CD4-positive, CD25-positive, alpha-beta regulatory T cell (primary cell): ENCODE measurements around the gene PCDHGA1. TPM values are rescaled to one million over a fixed set of nuclear protein-coding genes. Genes with fewer than 3 reads are reported as not detected.
"Not testable (repeated sequence)": the region's sequence is repeated elsewhere in the genome, so short reads cannot be mapped to it uniquely, and the experiment has no call there.

Experiments used
- ATAC-seq, 2 donors: fragments of 150-1000 bp; cut with Tn5 transposase; one replicate each; pipeline ENCODE4 v1.10.0; 2021; ENCODE audit warnings: low read depth in 2 of 2, moderate number of reproducible peaks in 2 of 2, moderate library complexity in 1 of 2
- DNase-seq, 3 donors: peaks; one replicate each; pipeline versions ENCODE4 v3.0.0 to v3.0.0-alpha.2; 2012 to 2022; ENCODE audit warnings: mixed read lengths in 1 of 3
- H3K27ac ChIP-seq: one replicate; pipeline ENCODE4 v1.7.0; 2013; ENCODE audit warnings: mild to moderate bottlenecking, low read length; ENCODE audit not compliant: insufficient read depth, poor library complexity, severe bottlenecking
- H3K27me3 ChIP-seq: one replicate; pipeline ENCODE4 v1.7.0; 2013; ENCODE audit warnings: low read length; ENCODE audit not compliant: control insufficient read depth, insufficient read depth
- H3K36me3 ChIP-seq: one replicate; pipeline ENCODE4 v1.7.0; 2013; ENCODE audit warnings: mild to moderate bottlenecking, low read length, moderate library complexity; ENCODE audit not compliant: control insufficient read depth, insufficient read depth
- H3K4me1 ChIP-seq: 2 replicates; pipeline ENCODE4 v1.7.0; 2013; ENCODE audit warnings: mild to moderate bottlenecking, low read length; ENCODE audit not compliant: insufficient read depth, control insufficient read depth, poor library complexity, severe bottlenecking
- H3K4me3 ChIP-seq: one replicate; pipeline ENCODE4 v1.7.0; 2013; ENCODE audit warnings: low read depth, mild to moderate bottlenecking, low read length, moderate library complexity
- H3K9me3 ChIP-seq, 2 experiments: 1 replicate in 1 of 2; 2 replicates in 1 of 2; pipeline ENCODE4 v1.7.0; 2013; ENCODE audit warnings: low read length in 2 of 2, mild to moderate bottlenecking in 1 of 2, moderate library complexity in 1 of 2; ENCODE audit not compliant: control insufficient read depth in 2 of 2
- H3K27ac Mint-ChIP-seq, 3 donors: one replicate each; pipeline ENCODE4 v1.8.0; 2020 to 2022; ENCODE audit warnings: mild to moderate bottlenecking in 3 of 3, mixed read lengths in 3 of 3, moderate library complexity in 2 of 3
- H3K27me3 Mint-ChIP-seq: one replicate; pipeline ENCODE4 v1.8.0; 2022; ENCODE audit warnings: mild to moderate bottlenecking, mixed read lengths
- H3K36me3 Mint-ChIP-seq: one replicate; pipeline ENCODE4 v1.8.0; 2020; ENCODE audit warnings: mixed read lengths
- H3K4me1 Mint-ChIP-seq, 4 donors: one replicate each; pipeline ENCODE4 v1.8.0; 2020 to 2022; ENCODE audit warnings: mixed read lengths in 4 of 4, mild to moderate bottlenecking in 1 of 4
- H3K4me3 Mint-ChIP-seq, 4 donors: one replicate each; pipeline ENCODE4 v1.8.0; 2020 to 2022; ENCODE audit warnings: mild to moderate bottlenecking in 4 of 4, mixed read lengths in 4 of 4, moderate library complexity in 3 of 4
- H3K9me3 Mint-ChIP-seq, 7 donors: one replicate each; pipeline ENCODE4 v1.8.0; 2020 to 2022; ENCODE audit warnings: mixed read lengths in 7 of 7, mild to moderate bottlenecking in 3 of 7, moderate library complexity in 2 of 7
- polyA plus RNA-seq, 4 donors: library from polyadenylated mRNA; unstranded; fragments of 300-500 nt; fragmentation: Illumina TruSeq; gene quantifications; one replicate each; pipeline ENCODE4 v1.2.3, GENCODE V29; 2021
- total RNA-seq: library from RNA; stranded (reverse); gene quantifications from one replicate; pipeline ENCODE4 v1.2.3, GENCODE V29; 2022

Gene PCDHGA1
- total and polyA plus RNA-seq, 5 donors from 2014 or later, result 0.06 to 0.10 TPM; not detected in 3

DNA sequence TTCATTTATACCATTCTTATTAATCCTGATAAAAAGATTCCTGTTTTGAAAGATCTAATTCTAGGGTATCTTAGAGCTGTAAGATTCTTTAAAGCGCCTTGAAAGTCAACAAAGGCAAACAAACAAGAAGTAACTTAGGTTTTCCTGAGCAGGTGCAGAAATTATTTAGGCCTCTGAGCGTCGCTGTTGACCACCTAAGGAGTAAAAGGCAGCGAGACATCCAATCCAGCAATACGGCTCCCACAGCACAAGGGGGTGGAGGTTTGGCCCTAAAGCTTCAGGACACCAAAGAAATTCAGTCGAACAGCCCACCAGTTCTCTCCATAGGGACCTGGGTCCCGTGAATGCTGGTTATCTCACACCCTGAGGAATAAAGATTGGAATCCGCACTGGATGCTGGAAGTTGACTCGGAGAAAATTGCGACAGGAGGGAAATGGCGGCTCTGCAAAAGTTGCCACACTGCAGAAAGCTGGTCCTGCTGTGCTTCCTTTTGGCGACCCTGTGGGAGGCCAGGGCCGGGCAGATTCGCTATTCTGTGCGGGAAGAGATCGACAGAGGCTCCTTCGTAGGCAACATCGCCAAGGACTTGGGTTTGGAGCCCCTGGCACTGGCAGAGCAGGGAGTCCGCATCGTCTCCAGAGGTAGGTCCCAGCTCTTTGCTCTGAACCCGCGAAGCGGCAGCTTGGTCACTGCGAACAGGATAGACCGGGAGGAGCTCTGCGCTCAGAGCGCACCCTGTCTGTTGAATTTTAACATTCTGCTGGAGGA lies 8.4 kb downstream of the PCDHGA1 start, which contains the start of gene PCDHGA2:
Gene PCDHGA2, plus strand, starts transcription at position 223 of the 769 bp plus-strand sequence.
- H3K27me3 ChIP-seq, result peaks cover 21% of the 10 kb centered on the region

DNA sequence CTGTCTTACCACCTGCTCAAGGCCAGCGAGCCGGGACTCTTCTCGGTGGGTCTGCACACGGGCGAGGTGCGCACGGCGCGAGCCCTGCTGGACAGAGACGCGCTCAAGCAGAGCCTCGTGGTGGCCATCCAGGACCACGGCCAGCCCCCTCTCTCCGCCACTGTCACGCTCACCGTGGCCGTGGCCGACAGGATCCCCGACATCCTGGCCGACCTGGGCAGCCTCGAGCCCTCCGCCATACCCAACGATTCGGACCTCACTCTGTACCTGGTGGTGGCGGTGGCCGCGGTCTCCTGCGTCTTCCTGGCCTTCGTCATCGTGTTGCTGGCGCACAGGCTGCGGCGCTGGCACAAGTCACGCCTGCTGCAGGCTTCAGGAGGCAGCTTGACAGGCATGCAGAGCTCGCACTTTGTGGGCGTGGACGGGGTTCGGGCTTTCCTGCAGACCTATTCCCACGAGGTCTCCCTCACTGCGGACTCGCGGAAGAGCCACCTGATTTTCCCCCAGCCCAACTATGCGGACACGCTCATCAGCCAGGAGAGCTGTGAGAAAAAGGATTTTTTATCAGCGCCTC lies 10.6 kb downstream of the PCDHGA1 start:
- Mint-ChIP-seq H3K27me3 (peaks cover 57% of the 10 kb centered on the region), H3K9me3 (peaks cover 9 to 74% (median 27%) of the 10 kb centered on the region in 7 donors)
- H3K36me3 Mint-ChIP-seq, H3K4me3 ChIP-seq, H3K27ac ChIP-seq, H3K36me3 ChIP-seq, H3K4me1 Mint-ChIP-seq, H3K4me1 ChIP-seq, H3K27ac Mint-ChIP-seq, ATAC-seq, DNase-seq, H3K4me3 Mint-ChIP-seq: not testable (repeated sequence)
- peaks cover 52 to 53% of the 10 kb centered on the region in 2 experiments for H3K9me3 ChIP-seq
- H3K27me3 ChIP-seq, result peaks cover 18% of the 10 kb centered on the region

More for the DNA sequence above, 8.4 kb downstream of the PCDHGA1 start, which contains the start of gene PCDHGA2:
- Histone ChIP-seq H3K36me3 (no peaks in the 10 kb centered on the region), H3K4me3 (no peak within 1 kb of the TSS), H3K4me1 (no peaks in the 10 kb centered on the region), H3K27ac (no peak within 1 kb of the TSS), H3K9me3 (peaks cover 50 to 63% of the 10 kb centered on the region in 2 experiments)
- H3K4me3 Mint-ChIP-seq, result peak within 1 kb of the TSS in 1 of 4 donors; percentile 11
- no peaks in the 10 kb centered on the region for H3K4me1 Mint-ChIP-seq
- peaks cover 3% of the 10 kb centered on the region for H3K36me3 Mint-ChIP-seq
- no peak for ATAC-seq
- H3K27ac Mint-ChIP-seq, result no peak within 1 kb of the TSS
- peaks cover 7 to 72% (median 33%) of the 10 kb centered on the region in 7 donors for H3K9me3 Mint-ChIP-seq
- peaks cover 64% of the 10 kb centered on the region for H3K27me3 Mint-ChIP-seq
- no peak for DNase-seq

- Histone ChIP-seq H3K4me1 (no peaks in the 10 kb centered on the region), H3K4me3 (no peak overlapping the region), H3K9me3 (peaks cover 36 to 49% of the 10 kb centered on the region in 2 experiments), H3K27me3 (peaks cover 9% of the 10 kb centered on the region), H3K36me3 (no peaks in the 10 kb centered on the region), H3K27ac (no peak overlapping the region)
- H3K9me3 Mint-ChIP-seq, result peaks cover 7 to 61% (median 22%) of the 10 kb centered on the region in 7 donors
- no peak overlapping the region for H3K27ac Mint-ChIP-seq
- no peaks in the 10 kb centered on the region for H3K4me1 Mint-ChIP-seq
- ATAC-seq (no peak), DNase-seq (no peak)
- H3K36me3 Mint-ChIP-seq, result peaks cover 6% of the 10 kb centered on the region
- H3K4me3 Mint-ChIP-seq, result no peak overlapping the region
- peaks cover 54% of the 10 kb centered on the region for H3K27me3 Mint-ChIP-seq
Observed at GRCh38 chr5:141342773-141343172, 12.5 kb downstream of the PCDHGA1 start.

- Mint-ChIP-seq H3K27ac (no peak within 1 kb of the TSS), H3K9me3 (peaks cover 7 to 55% (median 22%) of the 10 kb centered on the region in 7 donors), H3K36me3 (peaks cover 6% of the 10 kb centered on the region), H3K27me3 (peaks cover 48% of the 10 kb centered on the region), H3K4me1 (no peaks in the 10 kb centered on the region), H3K4me3 (peak within 1 kb of the TSS in 2 of 4 donors; percentile 41 to 56)
- no peak within 1 kb of the TSS for H3K4me3 ChIP-seq
- no peaks in the 10 kb centered on the region for H3K36me3 ChIP-seq
- ATAC-seq (no peak), DNase-seq (peak in 1 of 3 donors; percentile 38)
- H3K4me1 ChIP-seq, result no peaks in the 10 kb centered on the region
- H3K9me3 ChIP-seq, result peaks cover 32 to 43% of the 10 kb centered on the region in 2 experiments
- no peak within 1 kb of the TSS for H3K27ac ChIP-seq
- H3K27me3 ChIP-seq, result peaks cover 9% of the 10 kb centered on the region
Observed at GRCh38 chr5:141343242-141343952, 13.1 kb downstream of the PCDHGA1 start, which contains the start of gene PCDHGA3. Gene PCDHGA3, plus strand, starts transcription at chr5:141343829. Its CDS starts 205 bp downstream, at chr5:141344034.

- H3K4me3 Mint-ChIP-seq, result peak overlapping the region in 2 of 4 donors; percentile 41 to 56
- no peaks in the 10 kb centered on the region for H3K36me3 ChIP-seq
- ATAC-seq (no peak), DNase-seq (no peak)
- peaks cover 7% of the 10 kb centered on the region for H3K27me3 ChIP-seq
- peaks cover 25 to 36% of the 10 kb centered on the region in 2 experiments for H3K9me3 ChIP-seq
- H3K9me3 Mint-ChIP-seq, result peaks cover 8 to 56% (median 22%) of the 10 kb centered on the region in 7 donors
- H3K27me3 Mint-ChIP-seq, result peaks cover 45% of the 10 kb centered on the region
- H3K4me1 ChIP-seq, result no peaks in the 10 kb centered on the region
- no peak overlapping the region for H3K4me3 ChIP-seq
- H3K27ac Mint-ChIP-seq, result no peak overlapping the region
- H3K4me1 Mint-ChIP-seq, result no peaks in the 10 kb centered on the region
- H3K27ac ChIP-seq, result no peak overlapping the region
- peaks cover 6% of the 10 kb centered on the region for H3K36me3 Mint-ChIP-seq
Observed at GRCh38 chr5:141343953-141344463, 13.7 kb downstream of the PCDHGA1 start.

DNA sequence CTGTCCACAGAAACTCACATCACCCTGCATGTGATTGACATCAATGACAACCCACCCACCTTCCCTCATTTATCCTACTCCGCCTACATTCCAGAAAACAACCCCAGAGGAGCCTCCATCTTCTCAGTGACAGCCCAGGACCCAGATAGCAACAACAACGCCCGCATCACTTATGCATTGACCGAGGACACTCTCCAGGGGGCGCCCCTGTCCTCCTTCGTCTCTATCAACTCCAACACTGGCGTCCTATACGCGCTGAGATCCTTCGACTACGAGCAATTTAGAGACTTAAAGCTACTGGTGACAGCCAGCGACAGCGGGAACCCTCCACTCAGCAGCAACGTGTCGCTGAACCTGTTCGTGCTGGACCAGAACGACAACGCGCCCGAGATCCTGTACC lies 15.0 kb downstream of the PCDHGA1 start:
- Histone ChIP-seq H3K9me3 (peaks cover 19 to 28% of the 10 kb centered on the region in 2 experiments), H3K27me3 (peaks cover 9% of the 10 kb centered on the region), H3K36me3 (no peaks in the 10 kb centered on the region), H3K4me1 (no peaks in the 10 kb centered on the region), H3K27ac (no peak overlapping the region), H3K4me3 (no peak overlapping the region)
- H3K9me3 Mint-ChIP-seq, result peaks cover 9 to 49% (median 21%) of the 10 kb centered on the region in 7 donors
- H3K36me3 Mint-ChIP-seq, result peaks cover 4% of the 10 kb centered on the region
- ATAC-seq (no peak), DNase-seq (no peak)
- H3K4me3 Mint-ChIP-seq, result no peak overlapping the region
- H3K27me3 Mint-ChIP-seq, result peaks cover 44% of the 10 kb centered on the region
- no peak overlapping the region for H3K27ac Mint-ChIP-seq
- peaks cover 0 to 4% (median 1%) of the 10 kb centered on the region in 4 donors for H3K4me1 Mint-ChIP-seq

GRCh38 chr5:141346017-141346416 lies 15.7 kb downstream of the PCDHGA1 start:
- H3K36me3 Mint-ChIP-seq, H3K4me3 ChIP-seq, H3K4me1 Mint-ChIP-seq, H3K27ac ChIP-seq, H3K4me1 ChIP-seq, H3K36me3 ChIP-seq, H3K27ac Mint-ChIP-seq, DNase-seq, H3K4me3 Mint-ChIP-seq, ATAC-seq: not testable (repeated sequence)
- Mint-ChIP-seq H3K27me3 (peaks cover 42% of the 10 kb centered on the region), H3K9me3 (peaks cover 9 to 53% (median 20%) of the 10 kb centered on the region in 7 donors)
- Histone ChIP-seq H3K27me3 (peaks cover 16% of the 10 kb centered on the region), H3K9me3 (peaks cover 25 to 31% of the 10 kb centered on the region in 2 experiments)
